SK-N-MC (cell line): ENCODE results near the gene TMEM245.

ENCODE experiments used
- DNase-seq: peaks from one replicate; pipeline ENCODE4 v3.0.0-alpha.2; 2011; ENCODE audit warnings: low read depth, low spot score
- H3K27ac ChIP-seq: fragments of 200-600 bp; sonication (generic); 2 replicates; pipeline ENCODE4 v1.5.1; 2016; ENCODE audit warnings: mixed run types
- H3K36me3 ChIP-seq: fragments of 200-600 bp; sonication (generic); 2 replicates; pipeline ENCODE4 v1.6.1; 2017; ENCODE audit warnings: antibody characterized with exemption, low read length, mixed read lengths; ENCODE audit not compliant: insufficient read depth
- H3K4me3 ChIP-seq: fragments of 200-600 bp; sonication (generic); 2 replicates; pipeline ENCODE4 v1.5.1; 2016
- H3K9ac ChIP-seq: fragments of 200-600 bp; sonication (generic); 2 replicates; pipeline ENCODE4 v1.8.0; 2017; ENCODE audit warnings: mixed run types, mixed read lengths; ENCODE audit not compliant: insufficient read length
- H3K9me3 ChIP-seq: fragments of 200-600 bp; sonication (generic); 2 replicates; pipeline ENCODE4 v1.6.1; 2017; ENCODE audit warnings: low read depth, mild to moderate bottlenecking, antibody characterized with exemption, low read length, moderate library complexity, mixed read lengths
- EZH2 ChIP-seq: fragments of 200-600 bp; sonication (generic); IDR thresholded peaks from one replicate; pipeline ENCODE4 v1.6.1; 2017; ENCODE audit warnings: antibody characterized with exemption
- FOXP2 ChIP-seq: optimal IDR thresholded peaks from 2 replicates; pipeline ENCODE3; 2011; ENCODE audit warnings: mild to moderate bottlenecking, moderate library complexity; ENCODE audit not compliant: insufficient read depth; ENCODE audit errors: extremely low read length, control extremely low read depth
- POLR2AphosphoS5 ChIP-seq: IDR thresholded peaks from 2 replicates; pipeline ENCODE4 v1.6.1; 2012; ENCODE audit warnings: mild to moderate bottlenecking, low read depth, low read length, borderline replicate concordance

TMEM245 gene

GRCh38 chr9:109119439-109120203, at the start of gene TMEM245:
Gene TMEM245, minus strand, starts transcription at chr9:109119947. Its CDS starts 34 bp downstream, at chr9:109119913.
- Histone ChIP-seq H3K9me3 (no peaks in the 10 kb centered on the region), H3K36me3 (0 out of 2 replicates have a peak, but pooled peaks cover 5% of the 10 kb centered on the region), H3K4me3 (peak within 1 kb of the TSS; percentile 96), H3K27ac (peak within 1 kb of the TSS; percentile 81), H3K9ac (peak within 1 kb of the TSS; percentile 89)
- DNase-seq, result peak; percentile 97
- TF ChIP-seq FOXP2 (no peak), POLR2AphosphoS5 (peak; percentile 75)

- TF ChIP-seq POLR2AphosphoS5 (no peak), FOXP2 (no peak), EZH2 (no peak)
- H3K27ac ChIP-seq, result no peak overlapping the region
- H3K36me3 ChIP-seq, result no peaks in the 10 kb centered on the region
- no peak overlapping the region for H3K4me3 ChIP-seq
- no peak overlapping the region for H3K9ac ChIP-seq
- no peak for DNase-seq
- no peaks in the 10 kb centered on the region for H3K9me3 ChIP-seq
These were observed 48.4 kb upstream of the TMEM245 start for GRCh38 chr9:109168170-109168569.

- Histone ChIP-seq H3K9me3 (no peaks in the 10 kb centered on the region), H3K27ac (no peak overlapping the region), H3K36me3 (no peaks in the 10 kb centered on the region), H3K9ac (no peak overlapping the region), H3K4me3 (no peak overlapping the region)
- no peak for DNase-seq
- TF ChIP-seq FOXP2 (no peak), EZH2 (no peak), POLR2AphosphoS5 (no peak)
These were observed 48.0 kb upstream of the TMEM245 start for GRCh38 chr9:109167716-109168115.

- TF ChIP-seq POLR2AphosphoS5 (no peak), EZH2 (no peak), FOXP2 (no peak)
These were observed 47.2 kb upstream of the TMEM245 start, which contains the start of gene FRRS1L for GRCh38 chr9:109166771-109167601. Gene FRRS1L, minus strand, starts transcription at chr9:109167249. Its CDS starts 111 bp downstream, at chr9:109167138.

GRCh38 chr9:109166171-109166770, 46.5 kb upstream of the TMEM245 start:
- Histone ChIP-seq H3K27ac (no peak overlapping the region), H3K9ac (no peak overlapping the region), H3K4me3 (no peak overlapping the region), H3K9me3 (no peaks in the 10 kb centered on the region), H3K36me3 (no peaks in the 10 kb centered on the region)
- TF ChIP-seq FOXP2, result no peak
- no peak for DNase-seq

More at GRCh38 chr9:109166771-109167601, 47.2 kb upstream of the TMEM245 start, which contains the start of gene FRRS1L:
- H3K9ac ChIP-seq, result no peak within 1 kb of the TSS
- H3K4me3 ChIP-seq, result no peak within 1 kb of the TSS
- no peaks in the 10 kb centered on the region for H3K36me3 ChIP-seq
- H3K27ac ChIP-seq, result no peak within 1 kb of the TSS
- DNase-seq, result no peak
- no peaks in the 10 kb centered on the region for H3K9me3 ChIP-seq

- no peak overlapping the region for H3K9ac ChIP-seq
- no peak for DNase-seq
- TF ChIP-seq FOXP2 (no peak), POLR2AphosphoS5 (no peak), EZH2 (no peak)
- H3K9me3 ChIP-seq, result no peaks in the 10 kb centered on the region
- no peak overlapping the region for H3K4me3 ChIP-seq
- H3K36me3 ChIP-seq, result no peaks in the 10 kb centered on the region
- no peak overlapping the region for H3K27ac ChIP-seq
These were observed 44.3 kb upstream of the TMEM245 start for GRCh38 chr9:109164042-109164441.

GRCh38 chr9:109163194-109163593, 43.4 kb upstream of the TMEM245 start:
- Histone ChIP-seq H3K27ac (no peak overlapping the region), H3K4me3 (no peak overlapping the region), H3K9me3 (no peaks in the 10 kb centered on the region), H3K36me3 (no peaks in the 10 kb centered on the region), H3K9ac (no peak overlapping the region)
- DNase-seq, result no peak
- TF ChIP-seq POLR2AphosphoS5 (no peak), FOXP2 (no peak), EZH2 (no peak)

- Histone ChIP-seq H3K27ac (no peak overlapping the region), H3K36me3 (no peaks in the 10 kb centered on the region), H3K4me3 (no peak overlapping the region), H3K9ac (no peak overlapping the region), H3K9me3 (no peaks in the 10 kb centered on the region)
- no peak for DNase-seq
- no peak for TF ChIP-seq FOXP2
These were observed 42.9 kb upstream of the TMEM245 start for GRCh38 chr9:109162677-109163076.
